HEK293 (cell line): ENCODE measurements around the gene GLIPR1.

Experiments
- CTCF ChIA-PET: fragments of 350-600 bp; formaldehyde crosslinking; extraction: SDS; loops from one replicate; lab custom pipeline; 2021; ENCODE audit warnings: antibody characterized with exemption; lab: Yijun Ruan, JAX
- POLR2A ChIA-PET: fragments of 300-600 bp; formaldehyde crosslinking; extraction: SDS; loops from one replicate; lab custom pipeline; 2020; ENCODE audit warnings: antibody characterized with exemption, inconsistent platforms; lab: Yijun Ruan, JAX
- H3K27ac ChIP-seq: fragments of 200-500 bp; sonication (Bioruptor generic); 2 replicates; pipeline ENCODE4 v1.5.1; 2014; ENCODE audit warnings: low read depth, low read length, control low read depth, inconsistent platforms; ENCODE audit errors: extremely low read depth
- H3K36me3 ChIP-seq, 2 experiments: fragments of 200-500 bp in 1 of 2; sonication (Bioruptor generic) in 1 of 2; 1 replicate in 1 of 2; 2 replicates in 1 of 2; pipeline ENCODE4 v1.5.1; 2014 to 2017; ENCODE audit warnings: inconsistent platforms in 2 of 2, low read length in 2 of 2; ENCODE audit not compliant: control insufficient read depth in 2 of 2, insufficient read depth in 1 of 2
- H3K4me1 ChIP-seq: fragments of 200-500 bp; sonication (Bioruptor generic); 2 replicates; pipeline ENCODE4 v1.5.1; 2014; ENCODE audit warnings: mild to moderate bottlenecking, low read length, inconsistent platforms; ENCODE audit not compliant: control insufficient read depth, insufficient read depth
- H3K4me3 ChIP-seq: 2 replicates; pipeline ENCODE4 v1.5.1; 2011; ENCODE audit warnings: low read depth, mild to moderate bottlenecking, control low read depth, low read length, moderate library complexity
- H3K9me3 ChIP-seq: fragments of 200-500 bp; sonication (Bioruptor generic); 2 replicates; pipeline ENCODE4 v1.5.1; 2014; ENCODE audit warnings: low read depth, low read length, inconsistent platforms; ENCODE audit not compliant: control insufficient read depth, insufficient read depth
- EGR2 ChIP-seq: fragments of 450-650 bp; formaldehyde crosslinking; IDR thresholded peaks from 2 replicates; pipeline ENCODE4 v1.5.1; 2016; ENCODE audit warnings: low read depth, missing biosample characterization, missing genetic modification characterization
- IKZF3 ChIP-seq: fragments of 450-650 bp; IDR thresholded peaks from 2 replicates; pipeline ENCODE4 v1.5.0; 2018; ENCODE audit warnings: missing biosample characterization, mild to moderate bottlenecking, missing genetic modification characterization, moderate library complexity
- OSR2 ChIP-seq: fragments of 450-650 bp; formaldehyde crosslinking; IDR thresholded peaks from 2 replicates; pipeline ENCODE4 v1.5.1; 2016; ENCODE audit warnings: missing biosample characterization, missing genetic modification characterization
- TCF7L2 ChIP-seq: IDR thresholded peaks from 2 replicates; pipeline ENCODE4 v1.6.1; 2011; ENCODE audit warnings: low read depth, mild to moderate bottlenecking, inconsistent platforms, low read length, moderate library complexity, borderline replicate concordance
- ZBTB17 ChIP-seq: fragments of 450-650 bp; formaldehyde crosslinking; IDR thresholded peaks from 2 replicates; pipeline ENCODE4 v1.5.1; 2016; ENCODE audit warnings: missing biosample characterization, missing genetic modification characterization
- ZBTB21 ChIP-seq: fragments of 450-650 bp; formaldehyde crosslinking; IDR thresholded peaks from 2 replicates; pipeline ENCODE4 v1.5.1; 2017; ENCODE audit warnings: missing biosample characterization, missing genetic modification characterization
- ZBTB6 ChIP-seq: fragments of 450-650 bp; formaldehyde crosslinking; IDR thresholded peaks from 2 replicates; pipeline ENCODE4 v1.5.1; 2017; ENCODE audit warnings: missing biosample characterization, missing genetic modification characterization
- ZNF10 ChIP-seq: fragments of 450-650 bp; formaldehyde crosslinking; IDR thresholded peaks from 2 replicates; pipeline ENCODE4 v1.5.1; 2017; ENCODE audit warnings: missing biosample characterization, missing genetic modification characterization
- ZNF157 ChIP-seq: fragments of 450-650 bp; formaldehyde crosslinking; IDR thresholded peaks from 2 replicates; pipeline ENCODE4 v1.5.1; 2016; ENCODE audit warnings: missing biosample characterization, missing genetic modification characterization
- ZNF2 ChIP-seq: fragments of 450-650 bp; formaldehyde crosslinking; IDR thresholded peaks from 2 replicates; pipeline ENCODE4 v1.5.1; 2016; ENCODE audit warnings: missing biosample characterization, missing genetic modification characterization
- ZNF311 ChIP-seq: fragments of 450-650 bp; formaldehyde crosslinking; IDR thresholded peaks from 2 replicates; pipeline ENCODE4 v1.5.1; 2017; ENCODE audit warnings: missing biosample characterization, missing genetic modification characterization, borderline replicate concordance
- ZNF580 ChIP-seq: fragments of 450-650 bp; formaldehyde crosslinking; IDR thresholded peaks from 2 replicates; pipeline ENCODE4 v1.5.1; 2016; ENCODE audit warnings: missing biosample characterization, missing genetic modification characterization
- ZNF830 ChIP-seq: fragments of 450-650 bp; IDR thresholded peaks from 2 replicates; pipeline ENCODE4 v1.5.0; 2018; ENCODE audit warnings: missing biosample characterization, missing genetic modification characterization, low read depth, mild to moderate bottlenecking, moderate library complexity
- ZSCAN30 ChIP-seq: fragments of 450-650 bp; IDR thresholded peaks from 2 replicates; pipeline ENCODE4 v1.5.1; 2018; ENCODE audit warnings: missing biosample characterization, mild to moderate bottlenecking, missing genetic modification characterization, moderate library complexity

Gene GLIPR1

DNA sequence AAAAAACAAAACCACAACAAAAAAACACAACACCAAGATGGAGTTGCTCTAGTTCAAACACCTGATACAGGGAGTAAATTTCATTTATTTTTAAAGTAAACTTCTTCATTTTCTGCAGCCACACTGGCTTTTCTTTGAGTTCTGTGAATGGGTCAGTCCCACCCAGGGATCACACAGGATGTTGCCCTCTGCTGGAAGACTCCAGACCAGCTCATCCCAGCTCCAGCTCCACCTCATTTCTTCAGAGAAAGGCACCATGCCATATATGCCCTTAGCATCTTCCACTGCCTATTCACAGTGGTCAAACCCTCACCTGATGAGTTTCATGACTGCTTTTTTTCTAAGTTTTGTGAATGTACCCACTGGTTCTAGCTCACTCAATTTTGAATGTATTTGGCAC, 8.0 kb downstream of the GLIPR1 start:
- Histone ChIP-seq H3K36me3 (no peaks in the 10 kb centered on the region), H3K4me1 (no peaks in the 10 kb centered on the region), H3K4me3 (no peak overlapping the region), H3K27ac (no peak overlapping the region), H3K9me3 (no peaks in the 10 kb centered on the region)
- CTCF ChIA-PET = interaction anchor here (0.5 to 0.7 kb wide), 3 partner anchors 16 to 800 kb away, joined by 3 to 5 read pairs (median 3); no protein-coding TSS in a partner anchor
- TF ChIP-seq OSR2 (no peak), ZSCAN30 (tag by site-specific recombination) (no peak), ZNF10 (tag by site-specific recombination) (peak; percentile 88)
- POLR2A ChIA-PET = interaction anchor here (0.5 kb wide), 1 partner anchor 658 kb away, joined by 3 read pairs; no protein-coding TSS in a partner anchor

DNA sequence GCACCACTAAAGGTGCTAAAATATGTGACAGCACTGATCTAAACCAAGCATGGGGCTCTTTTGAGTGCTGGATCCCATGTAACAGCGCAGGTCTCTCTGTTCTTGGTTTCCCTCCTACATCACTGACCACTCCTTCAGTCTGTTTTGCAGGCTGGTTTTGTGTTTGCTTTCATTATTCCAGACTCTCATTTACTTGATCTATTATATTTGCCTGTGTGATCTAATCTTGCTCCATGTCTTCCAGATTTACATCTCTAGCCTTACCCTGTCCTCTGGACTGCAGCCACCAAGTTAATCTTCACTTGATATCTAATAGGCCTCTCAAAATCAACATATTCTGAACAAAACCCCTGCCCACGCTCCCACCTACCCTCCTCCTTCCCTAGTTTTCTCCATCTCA, 8.6 kb downstream of the GLIPR1 start:
- POLR2A ChIA-PET = no interaction called here
- no peaks in the 10 kb centered on the region for H3K9me3 ChIP-seq

GRCh38 chr12:75489613-75490210, 9.2 kb downstream of the GLIPR1 start:
- ChIA-PET CTCF (interaction anchor here (0.7 kb wide), 1 partner anchor 12 kb away, joined by 4 read pairs; no protein-coding TSS in a partner anchor), POLR2A (no interaction called here)
- Histone ChIP-seq H3K27ac (no peak overlapping the region), H3K4me3 (no peak overlapping the region), H3K36me3 (peaks cover 0 to 5% of the 10 kb centered on the region in 2 experiments; a peak in 1 of 3 replicates), H3K9me3 (no peaks in the 10 kb centered on the region), H3K4me1 (no peaks in the 10 kb centered on the region)
- TF ChIP-seq ZNF311 (no peak), ZBTB17 (tag by site-specific recombination) (0 out of 2 replicates have a peak, but pooled peaks have one; percentile 15)

More for the DNA sequence above, 8.6 kb downstream of the GLIPR1 start:
- TF ChIP-seq OSR2 (no peak), TCF7L2 (no peak), ZBTB21 (no peak), ZNF157 (tag by site-specific recombination) (no peak)
- no peaks in the 10 kb centered on the region for H3K36me3 ChIP-seq
- no peak overlapping the region for H3K27ac ChIP-seq
- H3K4me1 ChIP-seq = no peaks in the 10 kb centered on the region
- CTCF ChIA-PET = interaction anchor here (0.5 to 0.7 kb wide), 3 partner anchors 13 to 801 kb away, joined by 3 to 5 read pairs (median 4); no protein-coding TSS in a partner anchor
- H3K4me3 ChIP-seq = no peak overlapping the region

DNA sequence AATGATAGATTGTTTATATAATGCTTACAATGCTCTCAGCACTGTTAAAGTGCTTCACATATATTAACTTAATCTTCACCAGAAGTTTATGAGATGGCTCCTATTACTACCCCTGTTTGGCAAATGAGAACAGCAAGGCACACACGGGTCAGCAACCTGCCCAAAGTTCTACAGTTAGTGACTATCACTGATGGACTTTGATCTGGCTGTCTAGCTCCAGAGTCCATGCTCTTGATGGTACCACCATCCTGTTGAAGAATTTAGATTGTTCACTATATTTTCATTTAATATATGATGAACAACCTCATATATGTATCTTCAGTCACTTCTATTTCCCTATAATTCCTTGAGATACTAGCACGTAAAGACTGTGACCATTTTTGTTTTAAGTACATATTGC, 10.6 kb downstream of the GLIPR1 start:
- H3K27ac ChIP-seq = no peak overlapping the region
- POLR2A ChIA-PET = no interaction called here
- no peaks in the 10 kb centered on the region for H3K4me1 ChIP-seq
- no peak for TF ChIP-seq ZNF830
- TF ChIP-seq ZNF580 (tag by site-specific recombination) = no peak
- TF ChIP-seq IKZF3 (tag by site-specific recombination) = no peak
- TF ChIP-seq ZNF2 = no peak
- TF ChIP-seq ZBTB6 (tag by site-specific recombination) = no peak
- peaks cover 3 to 20% of the 10 kb centered on the region in 2 experiments; a peak in 2 of 3 replicates for H3K36me3 ChIP-seq
- CTCF ChIA-PET = interaction anchor here (0.6 kb wide), 1 partner anchor 152 kb away, joined by 4 read pairs; no protein-coding TSS in a partner anchor
- no peak overlapping the region for H3K4me3 ChIP-seq
- H3K9me3 ChIP-seq = no peaks in the 10 kb centered on the region

GRCh38 chr12:75503459-75503858, 22.9 kb downstream of the GLIPR1 start:
- CTCF ChIA-PET = interaction anchor here (1.1 to 2.6 kb wide), 2 partner anchors 18 to 169 kb away, joined by 5 to 15 read pairs; partner anchors contain the start of gene GLIPR1L1
- Histone ChIP-seq H3K4me1 (no peaks in the 10 kb centered on the region), H3K4me3 (no peak overlapping the region), H3K9me3 (no peaks in the 10 kb centered on the region), H3K27ac (no peak overlapping the region), H3K36me3 (peaks cover 64 to 89% of the 10 kb centered on the region in 2 experiments; a peak in 2 of 3 replicates)
- TF ChIP-seq EGR2 (tag by site-specific recombination) = no peak
- POLR2A ChIA-PET = no interaction called here
